ENCODE data around the gene GPR176.

GRCh38 chr15:39782441-39783138, 137.5 kb downstream of the GPR176 start, which contains the start of gene FSIP1:
- TF ChIP-seq POLR2AphosphoS5 (IDR thresholded peaks at IDR 0.05) (peak; percentile 86 to 87), CTCF (IDR thresholded peaks at IDR 0.05) (no peak), POLR2A (IDR thresholded peaks at IDR 0.05; ENCODE audit: low read depth) (no peak), EP300 (IDR thresholded peaks at IDR 0.05) (no peak)
